GM12873 (cell line): ENCODE data around the gene CTDP1.

ENCODE experiments used
- CTCF ChIP-seq: IDR thresholded peaks from 2 replicates; pipeline ENCODE4 v1.5.1; 2012; ENCODE audit warnings: low read depth, mild to moderate bottlenecking, moderate library complexity, low read length, control low read depth; ENCODE audit not compliant: insufficient read depth; ENCODE audit errors: missing control alignments

The CTDP1 gene

GRCh38 chr18:79645291-79645983 is 34.2 kb upstream of the CTDP1 start:
- no peak for TF ChIP-seq CTCF

GRCh38 chr18:79647307-79647706 is 32.3 kb upstream of the CTDP1 start:
- TF ChIP-seq CTCF = no peak

GRCh38 chr18:79650959-79651358 is 28.6 kb upstream of the CTDP1 start:
- no peak for TF ChIP-seq CTCF

DNA sequence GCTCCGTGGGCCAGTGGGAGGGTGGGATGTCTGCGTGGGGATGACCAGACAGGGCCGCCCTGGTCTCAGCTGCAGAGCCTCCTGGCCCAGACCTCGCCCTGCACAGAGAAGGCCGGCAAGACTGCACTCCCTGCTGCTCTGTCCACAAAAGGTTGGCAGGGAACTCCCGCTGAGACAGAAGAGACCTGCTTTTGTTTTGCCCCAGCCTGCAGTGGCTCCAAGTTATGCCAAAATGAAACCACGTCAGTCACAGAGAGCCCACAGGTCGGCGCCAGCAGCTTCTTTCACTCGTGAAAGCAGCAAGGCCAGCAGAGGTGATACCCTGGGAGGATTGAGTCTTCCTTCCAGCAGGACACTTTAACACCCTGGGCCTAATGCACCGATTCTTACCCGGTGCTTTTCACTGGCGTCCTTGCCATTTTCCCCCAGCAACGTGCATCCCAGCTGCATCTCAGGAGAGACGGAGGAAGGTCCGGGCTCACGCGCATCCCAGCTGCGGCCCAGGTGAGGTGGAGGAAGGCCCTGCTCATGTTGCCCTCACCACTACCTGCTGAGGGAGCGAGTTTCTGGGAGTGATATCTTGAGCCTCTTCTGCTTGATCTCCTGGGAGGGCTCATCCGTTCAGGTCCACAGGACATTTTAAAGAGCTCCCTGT is 22.1 kb upstream of the CTDP1 start:
- no peak for TF ChIP-seq CTCF

DNA sequence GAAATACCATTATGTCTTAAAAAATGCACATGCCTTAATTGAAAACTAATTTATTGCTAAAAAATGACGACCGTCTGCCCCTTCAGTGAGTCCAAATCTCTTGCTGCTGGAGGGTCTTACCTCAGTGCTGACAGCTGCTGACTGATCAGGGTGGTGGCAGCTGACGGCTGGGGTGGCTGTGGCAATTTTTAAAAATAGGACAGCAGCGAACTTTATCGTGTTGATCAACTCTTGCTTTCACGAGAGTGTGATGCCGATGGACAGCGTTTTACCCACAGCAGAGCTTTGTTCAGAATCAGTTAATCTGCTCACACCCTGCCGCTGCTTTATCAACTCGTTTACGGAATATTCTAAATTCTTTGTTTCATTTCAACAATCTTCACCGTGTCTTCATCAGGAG is 21.2 kb upstream of the CTDP1 start:
- no peak for TF ChIP-seq CTCF

DNA sequence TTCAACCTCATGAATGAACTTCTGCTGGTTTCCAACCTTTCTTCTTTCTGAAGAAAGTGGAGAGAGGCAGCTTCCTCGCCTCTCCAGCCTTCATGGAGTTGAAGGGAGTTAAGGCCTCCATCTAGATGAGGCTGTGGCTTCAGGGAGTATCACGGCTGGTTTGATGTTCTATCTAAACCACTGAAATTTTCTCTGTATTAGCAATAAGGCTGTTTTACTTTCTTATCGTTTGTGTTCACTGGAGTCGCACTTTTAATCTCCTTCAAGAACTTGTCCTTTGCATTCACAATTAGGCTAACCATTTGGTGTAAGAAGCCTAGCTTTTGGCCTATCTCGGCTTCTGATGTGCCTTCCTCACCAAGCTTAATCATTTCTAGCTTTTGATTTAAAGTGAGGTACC is 19.9 kb upstream of the CTDP1 start:
- no peak for TF ChIP-seq CTCF

GRCh38 chr18:79662034-79662433 is 17.6 kb upstream of the CTDP1 start:
- no peak for TF ChIP-seq CTCF
